Heart right ventricle (tissue), 16 donors: Measurements from ENCODE around the gene SFI1. TPM values are rescaled to one million over a fixed set of nuclear protein-coding genes. Genes with fewer than 3 reads are reported as not detected.
A peak's percentile ranks its signal among the peaks of the same experiment; 100 is the strongest.

ENCODE experiments used
- ATAC-seq, 8 donors: fragments of 200-7000 bp; cut with Tn5 transposase; one replicate each; pipeline ENCODE4 v1.9.1; 2020; ENCODE audit warnings: mild to moderate bottlenecking in 8 of 8, moderate library complexity in 8 of 8, moderate number of reproducible peaks in 1 of 8
- DNase-seq, 2 donors: peaks; one replicate each; pipeline ENCODE4 v3.0.0-alpha.2; 2020
- H3K27ac ChIP-seq, 10 donors: fragments of 200-600 bp; sonication (generic) in 2 of 10; one replicate each; pipeline versions ENCODE4 v1.5.0 to v1.8.0; 2020 to 2022; ENCODE audit warnings: mild to moderate bottlenecking in 3 of 10
- H3K27me3 ChIP-seq, 7 donors: fragments of 200-600 bp; one replicate each; pipeline ENCODE4 v1.8.0; 2021 to 2022; ENCODE audit warnings: mild to moderate bottlenecking in 2 of 7
- H3K36me3 ChIP-seq, 9 donors: fragments of 200-600 bp; sonication (generic) in 1 of 9; one replicate each; pipeline versions ENCODE4 v1.5.0 to v1.8.0; 2020 to 2022; ENCODE audit warnings: mild to moderate bottlenecking in 2 of 9
- H3K4me1 ChIP-seq, 9 donors: fragments of 200-600 bp; sonication (generic) in 1 of 9; one replicate each; pipeline versions ENCODE4 v1.5.0 to v1.8.0; 2020 to 2022; ENCODE audit warnings: mild to moderate bottlenecking in 4 of 9
- H3K4me3 ChIP-seq, 10 donors: fragments of 200-600 bp; sonication (generic) in 2 of 10; one replicate each; pipeline versions ENCODE4 v1.5.0 to v1.8.0; 2020 to 2022; ENCODE audit warnings: mild to moderate bottlenecking in 7 of 10, moderate library complexity in 2 of 10
- H3K9me3 ChIP-seq, 11 donors: fragments of 200-600 bp in 10 of 11; sonication (generic) in 2 of 11; one replicate each; pipeline versions ENCODE4 v1.5.0 to v1.8.0; 2013 to 2022; ENCODE audit warnings: mild to moderate bottlenecking in 2 of 11, control low read depth in 1 of 11, moderate library complexity in 1 of 11
- WGBS, 2 donors: extraction: QIAGEN DNeasy Blood & Tissue Kit; methylation state at CpG; one replicate each; pipeline ENCODE4 v1.1.7; 2013; ENCODE audit warnings: inconsistent platforms in 1 of 2; 5-methylcytosine and 5-hydroxymethylcytosine counted together
- intact Hi-C, 10 donors: fragments of 100-400 bp; cut with DNase I; formaldehyde crosslinking; loops; one replicate each; pipeline versions ENCODE4 v1.11.1 to v1.14.2; 2022
- long read RNA-seq, 3 donors: library from polyadenylated mRNA; unstranded; transcript quantifications; one replicate each; pipeline ENCODE4 v2.0.0, GENCODE V29; 2020 to 2021
- polyA plus RNA-seq, 2 donors: library from polyadenylated mRNA; stranded (reverse); fragments of 200-250 nt; gene quantifications; one replicate each; pipeline ENCODE4 v1.2.3, GENCODE V29; 2013
- total RNA-seq, 10 donors: library from RNA; stranded (reverse); fragmentation: NEBNext Ultra II Directional in 3 of 10; extraction: Animal tissue kit (Norgen Biotek cat#: 25700) in 3 of 10; gene quantifications; one replicate each; pipeline versions ENCODE4 v1.2.1 to v1.2.4, GENCODE V29; 2021 to 2023
- TF ChIP-seq, protein P1 (sequence below), 9 donors: fragments of 200-600 bp; sonication (generic) in 2 of 9; IDR thresholded peaks; one replicate each; pipeline versions ENCODE4 v1.5.0 to v1.8.0; 2021 to 2022; ENCODE audit warnings: antibody characterized with exemption in 9 of 9, mild to moderate bottlenecking in 5 of 9, moderate library complexity in 1 of 9
- donor health status: Arrhythmogenic right ventricular cardiomyopathy.
- donor health status: ischemic (EF 13 %, LVEDD 7.1; RV severe dilation, severe dysfunction).
- donor health status: healthy with polysubstance abuse.
- donor health status: DM: no; HTN: yes; CAD: no.
- donor health status: DM: no; HTN: no; CAD: no.
- donor health status: ischemic (EF 25% LVEDD 6.9; RV normal size, moderate dysfunction).
- donor health status: ischemic (EF 25% LVEDD 5.7; RV mildly dilated, moderate dysfunction).
- donor health status: healthy.
- donor health status: DM: yes; HTN: yes; CAD: no.
- donor health status: Ischemic cardiomyopathy.
- donor health status: ischemic (EF 35%, LVEDD 5.7; RV mildly dilated, moderate dysfunction).
- donor health status: nonischemic (EF 11% LVEDD 7.7; RV severe dilation, severe dysfunction).
- donor health status: DM: yes; HTN: yes; CAD: no.
- donor health status: PGD.
- donor health status: ischemic (EF 29% LVEDD 5.4; RV normal size, mild dysfunction).
- donor health status: nonischemic (EF 23%, LVEDD 6.1; RV moderate dilation, normal function).

The SFI1 gene
- total RNA-seq (10 to 100 TPM in 1 of 10 donors, 1 to 10 TPM in 9; 6.1 to 12.1 (median 7.3) TPM), polyA plus RNA-seq (10 to 100 TPM in 1 of 2 donors, 1 to 10 TPM in 1; 4.7 to 20.1 TPM)
- long read RNA-seq, donor 1, full-length matches to known transcripts = 5 of 12 reads
- long read RNA-seq, donor 1, partial matches to known transcripts = 2 of 12 reads
- long read RNA-seq, donor 1, other reads (novel, unspliced or antisense) = 5 of 12 reads
- long read RNA-seq, donor 2, full-length matches to known transcripts = 2 of 10 reads
- long read RNA-seq, donor 2, partial matches to known transcripts = 5 of 10 reads
- long read RNA-seq, donor 2, other reads (novel, unspliced or antisense) = 3 of 10 reads
- long read RNA-seq, donor 3, full-length matches to known transcripts = 4 of 10 reads
- long read RNA-seq, donor 3, partial matches to known transcripts = 1 of 10 reads
- long read RNA-seq, donor 3, other reads (novel, unspliced or antisense) = 5 of 10 reads

DNA sequence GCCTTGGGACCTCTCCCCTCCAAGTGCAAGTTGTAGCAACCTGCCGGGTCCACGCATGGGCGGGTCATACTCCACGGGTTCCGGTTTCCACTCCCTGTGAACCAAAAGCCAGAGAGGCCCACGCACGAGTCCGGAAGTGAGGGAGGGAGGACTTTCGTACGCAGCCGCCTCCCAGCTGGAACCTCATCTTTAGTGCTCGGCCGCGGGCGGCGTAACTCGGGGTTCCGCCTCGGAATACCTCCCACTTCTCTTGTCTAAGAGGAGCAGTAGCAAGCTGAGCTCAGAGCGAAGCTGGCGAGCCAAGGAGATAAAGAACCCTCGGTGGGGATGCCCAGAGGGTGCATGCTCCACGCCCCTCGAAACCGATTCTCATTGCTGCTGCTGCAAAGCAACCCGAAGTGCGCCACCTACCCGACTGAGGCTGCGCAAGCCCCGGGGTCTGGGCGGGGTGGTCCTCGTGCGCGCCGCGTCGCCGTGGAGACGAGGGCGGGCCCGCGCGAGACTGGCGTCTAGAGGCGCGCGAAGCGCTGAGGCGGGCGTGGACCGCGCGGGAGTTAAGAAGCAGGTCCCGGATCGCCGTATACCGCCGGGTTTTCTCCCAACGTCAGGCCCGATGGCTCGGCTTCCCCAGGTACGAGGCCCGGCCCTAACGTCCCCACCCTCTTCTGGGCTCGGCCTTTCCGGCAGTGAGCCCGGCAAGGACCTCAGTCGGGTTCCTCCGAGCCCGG, at the start of gene SFI1:
Gene SFI1 (plus strand): TSS at position 530 of the 728 bp plus-strand sequence. CDS start 11,749 bp downstream, outside the sequence.
- Histone ChIP-seq H3K36me3 (peaks cover 0 to 5% (median 0%) of the 10 kb centered on the region in 9 donors), H3K27me3 (no peaks in the 10 kb centered on the region), H3K9me3 (peaks cover 0 to 6% (median 0%) of the 10 kb centered on the region in 11 donors), H3K27ac (peak within 1 kb of the TSS in 9 of 10 donors; percentile 71 to 88 (median 76)), H3K4me1 (peaks cover under 1 to 27% (median 19%) of the 10 kb centered on the region in 9 donors), H3K4me3 (peak within 1 kb of the TSS; percentile 70 to 96 (median 84))
- ATAC-seq (peak; percentile 97 to 99 (median 98)), DNase-seq (peak; percentile 92)
- intact Hi-C loops = loop anchor here in 2 of 10 donors (10.0 kb wide), 1 partner anchor 151 kb away; the partner anchor contains the start of gene PATZ1 (in 2 of the 2)
- TF ChIP-seq, protein P1, sequence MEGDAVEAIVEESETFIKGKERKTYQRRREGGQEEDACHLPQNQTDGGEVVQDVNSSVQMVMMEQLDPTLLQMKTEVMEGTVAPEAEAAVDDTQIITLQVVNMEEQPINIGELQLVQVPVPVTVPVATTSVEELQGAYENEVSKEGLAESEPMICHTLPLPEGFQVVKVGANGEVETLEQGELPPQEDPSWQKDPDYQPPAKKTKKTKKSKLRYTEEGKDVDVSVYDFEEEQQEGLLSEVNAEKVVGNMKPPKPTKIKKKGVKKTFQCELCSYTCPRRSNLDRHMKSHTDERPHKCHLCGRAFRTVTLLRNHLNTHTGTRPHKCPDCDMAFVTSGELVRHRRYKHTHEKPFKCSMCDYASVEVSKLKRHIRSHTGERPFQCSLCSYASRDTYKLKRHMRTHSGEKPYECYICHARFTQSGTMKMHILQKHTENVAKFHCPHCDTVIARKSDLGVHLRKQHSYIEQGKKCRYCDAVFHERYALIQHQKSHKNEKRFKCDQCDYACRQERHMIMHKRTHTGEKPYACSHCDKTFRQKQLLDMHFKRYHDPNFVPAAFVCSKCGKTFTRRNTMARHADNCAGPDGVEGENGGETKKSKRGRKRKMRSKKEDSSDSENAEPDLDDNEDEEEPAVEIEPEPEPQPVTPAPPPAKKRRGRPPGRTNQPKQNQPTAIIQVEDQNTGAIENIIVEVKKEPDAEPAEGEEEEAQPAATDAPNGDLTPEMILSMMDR (IDR thresholded peaks at IDR 0.05) = peak in 7 of 9 donors; percentile 18 to 56 (median 46)
- WGBS, 2 donors = 0% methylated on average over 70 of the region's 70 CpGs

- DNase-seq = no peak
- H3K27me3 ChIP-seq = no peaks in the 10 kb centered on the region
- H3K36me3 ChIP-seq = peaks cover 0 to 88% (median 18%) of the 10 kb centered on the region in 9 donors
- H3K27ac ChIP-seq = peak overlapping the region in 6 of 10 donors; percentile 69 to 83 (median 75)
- no peak for ATAC-seq
- intact Hi-C loops = no loop called here
- TF ChIP-seq, protein P1 (IDR thresholded peaks at IDR 0.05) = no peak
- H3K4me1 ChIP-seq = peaks cover 0 to 77% (median 20%) of the 10 kb centered on the region in 9 donors
- H3K9me3 ChIP-seq = no peaks in the 10 kb centered on the region
- 83 to 86% methylated on average over 2 of the region's 2 CpGs for WGBS, 2 donors
- no peak overlapping the region for H3K4me3 ChIP-seq
These were observed 49.6 kb upstream of the SFI1 start for GRCh38 chr22:31446767-31447166.

GRCh38 chr22:31447337-31447736, 49.0 kb upstream of the SFI1 start:
- 86 to 100% methylated on average over 3 of the region's 3 CpGs for WGBS, 2 donors
- H3K4me3 ChIP-seq = no peak overlapping the region
- peaks cover 0 to 76% (median 16%) of the 10 kb centered on the region in 9 donors for H3K4me1 ChIP-seq
- TF ChIP-seq, protein P1 (IDR thresholded peaks at IDR 0.05) = no peak
- no peaks in the 10 kb centered on the region for H3K27me3 ChIP-seq
- no peaks in the 10 kb centered on the region for H3K9me3 ChIP-seq
- intact Hi-C loops = no loop called here
- peak in 5 of 8 donors; percentile 39 to 60 (median 41) for ATAC-seq
- DNase-seq = no peak
- H3K36me3 ChIP-seq = peaks cover 0 to 88% (median 13%) of the 10 kb centered on the region in 9 donors
- peak overlapping the region in 8 of 10 donors; percentile 14 to 83 (median 74) for H3K27ac ChIP-seq

DNA sequence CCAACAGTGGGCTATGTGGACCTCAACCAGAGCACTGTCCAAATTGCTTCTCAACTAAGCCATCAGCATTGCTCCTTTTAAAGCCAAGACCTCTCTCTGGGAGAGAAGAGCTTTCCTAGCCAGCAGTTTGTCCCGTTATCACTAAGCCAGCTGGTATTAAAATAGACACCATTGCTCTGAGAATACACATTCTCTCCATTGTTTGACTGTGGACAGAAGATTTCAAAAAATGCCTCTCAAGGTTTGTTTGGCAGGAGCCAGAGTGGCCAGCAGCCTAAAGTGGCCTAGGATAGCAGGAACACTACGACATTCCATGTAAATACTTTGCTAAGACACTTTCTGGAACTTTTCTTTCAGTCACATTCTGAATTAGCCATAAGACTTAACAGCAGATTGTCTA, 48.0 kb upstream of the SFI1 start:
- H3K27ac ChIP-seq = peak overlapping the region in 9 of 10 donors; percentile 7 to 83 (median 73)
- H3K36me3 ChIP-seq = peaks cover 0 to 88% (median 13%) of the 10 kb centered on the region in 9 donors
- H3K27me3 ChIP-seq = no peaks in the 10 kb centered on the region
- 30 to 52% methylated on average over 2 of the region's 2 CpGs for WGBS, 2 donors
- DNase-seq (no peak), ATAC-seq (peak in 7 of 8 donors; percentile 16 to 73 (median 45))
- no peak overlapping the region for H3K4me3 ChIP-seq
- intact Hi-C loops = no loop called here
- TF ChIP-seq, protein P1 (IDR thresholded peaks at IDR 0.05) = no peak
- peaks cover 0 to 73% (median 13%) of the 10 kb centered on the region in 9 donors for H3K4me1 ChIP-seq
- H3K9me3 ChIP-seq = no peaks in the 10 kb centered on the region
